NT2/D1 (cell line): ENCODE measurements around the gene NBAS.

Experiments used
- DNase-seq: peaks from one replicate; pipeline ENCODE4 v3.0.0-alpha.2; 2011; ENCODE audit warnings: low read depth, low spot score
- H3K27me3 ChIP-seq: 2 replicates; pipeline ENCODE4 v1.6.0; 2011; ENCODE audit warnings: mild to moderate bottlenecking; ENCODE audit not compliant: insufficient read length, insufficient read depth
- H3K36me3 ChIP-seq: 2 replicates; pipeline ENCODE4 v1.6.1; 2011; ENCODE audit warnings: mild to moderate bottlenecking, low read length, mixed read lengths; ENCODE audit not compliant: insufficient read depth, insufficient read length
- H3K4me1 ChIP-seq: 2 replicates; pipeline ENCODE4 v1.5.1; 2011; ENCODE audit not compliant: insufficient read depth, insufficient read length
- H3K4me3 ChIP-seq: 2 replicates; pipeline ENCODE4 v1.5.1; 2011; ENCODE audit warnings: low read depth; ENCODE audit not compliant: insufficient read length
- H3K9ac ChIP-seq: 2 replicates; pipeline ENCODE4 v1.6.0; 2011; ENCODE audit warnings: low read depth; ENCODE audit not compliant: insufficient read length
- H3K9me3 ChIP-seq: 2 replicates; pipeline ENCODE4 v1.5.1; 2011; ENCODE audit warnings: mild to moderate bottlenecking, low read length; ENCODE audit not compliant: insufficient read depth
- SUZ12 ChIP-seq: IDR thresholded peaks from 2 replicates; pipeline ENCODE4 v1.6.1; 2011; ENCODE audit not compliant: insufficient read length, insufficient read depth; ENCODE audit errors: extremely low read depth
- YY1 ChIP-seq: IDR thresholded peaks from 2 replicates; pipeline ENCODE4 v1.6.1; 2011; ENCODE audit not compliant: insufficient read length, insufficient read depth
- ZNF274 ChIP-seq: IDR thresholded peaks from 2 replicates; pipeline ENCODE4 v1.6.1; 2011; ENCODE audit warnings: mild to moderate bottlenecking, low read depth, low read length

The NBAS gene

GRCh38 chr2:15400240-15400826 is 160.8 kb downstream of the NBAS start:
- no peak overlapping the region for H3K9ac ChIP-seq
- no peak for DNase-seq
- H3K27me3 ChIP-seq, result no peaks in the 10 kb centered on the region
- H3K4me1 ChIP-seq, result no peaks in the 10 kb centered on the region
- no peaks in the 10 kb centered on the region for H3K9me3 ChIP-seq
- H3K36me3 ChIP-seq, result no peaks in the 10 kb centered on the region
- no peak for TF ChIP-seq SUZ12
- no peak for TF ChIP-seq ZNF274
- TF ChIP-seq YY1, result no peak
- no peak overlapping the region for H3K4me3 ChIP-seq

- TF ChIP-seq YY1, result no peak
- no peak for TF ChIP-seq ZNF274
- no peak for TF ChIP-seq SUZ12
- no peak overlapping the region for H3K4me3 ChIP-seq
Observed at GRCh38 chr2:15399241-15399640, 161.9 kb downstream of the NBAS start.

GRCh38 chr2:15391751-15392150 is 169.4 kb downstream of the NBAS start:
- no peaks in the 10 kb centered on the region for H3K27me3 ChIP-seq
- no peaks in the 10 kb centered on the region for H3K36me3 ChIP-seq
- H3K4me1 ChIP-seq, result no peaks in the 10 kb centered on the region
- no peaks in the 10 kb centered on the region for H3K9me3 ChIP-seq
- H3K9ac ChIP-seq, result no peak overlapping the region
- no peak for TF ChIP-seq SUZ12
- TF ChIP-seq YY1, result no peak
- TF ChIP-seq ZNF274, result no peak
- no peak for DNase-seq
- H3K4me3 ChIP-seq, result no peak overlapping the region

More at GRCh38 chr2:15399241-15399640, 161.9 kb downstream of the NBAS start:
- no peaks in the 10 kb centered on the region for H3K9me3 ChIP-seq
- H3K36me3 ChIP-seq, result no peaks in the 10 kb centered on the region
- H3K9ac ChIP-seq, result no peak overlapping the region
- no peaks in the 10 kb centered on the region for H3K4me1 ChIP-seq
- DNase-seq, result no peak
- H3K27me3 ChIP-seq, result no peaks in the 10 kb centered on the region

- TF ChIP-seq ZNF274, result no peak
- TF ChIP-seq SUZ12, result no peak
- no peak for TF ChIP-seq YY1
- no peak overlapping the region for H3K4me3 ChIP-seq
- H3K27me3 ChIP-seq, result no peaks in the 10 kb centered on the region
- H3K9me3 ChIP-seq, result no peaks in the 10 kb centered on the region
- H3K4me1 ChIP-seq, result no peaks in the 10 kb centered on the region
- H3K36me3 ChIP-seq, result no peaks in the 10 kb centered on the region
- no peak overlapping the region for H3K9ac ChIP-seq
- DNase-seq, result no peak
Observed at GRCh38 chr2:15389895-15390294, 171.2 kb downstream of the NBAS start.

- no peak overlapping the region for H3K9ac ChIP-seq
- H3K9me3 ChIP-seq, result no peaks in the 10 kb centered on the region
- no peaks in the 10 kb centered on the region for H3K36me3 ChIP-seq
- H3K4me3 ChIP-seq, result no peak overlapping the region
- no peak for DNase-seq
- H3K27me3 ChIP-seq, result no peaks in the 10 kb centered on the region
- H3K4me1 ChIP-seq, result no peaks in the 10 kb centered on the region
- TF ChIP-seq ZNF274 (no peak), SUZ12 (no peak), YY1 (no peak)
Observed at GRCh38 chr2:15389326-15389700, 171.8 kb downstream of the NBAS start.

GRCh38 chr2:15388406-15389325 is 172.5 kb downstream of the NBAS start:
- no peaks in the 10 kb centered on the region for H3K36me3 ChIP-seq
- no peak overlapping the region for H3K4me3 ChIP-seq
- no peaks in the 10 kb centered on the region for H3K27me3 ChIP-seq
- H3K9ac ChIP-seq, result no peak overlapping the region
- H3K9me3 ChIP-seq, result no peaks in the 10 kb centered on the region
- DNase-seq, result no peak
- TF ChIP-seq YY1, result no peak
- TF ChIP-seq ZNF274, result no peak
- no peak for TF ChIP-seq SUZ12
- no peaks in the 10 kb centered on the region for H3K4me1 ChIP-seq

- Histone ChIP-seq H3K9ac (no peak overlapping the region), H3K4me1 (no peaks in the 10 kb centered on the region), H3K4me3 (no peak overlapping the region), H3K36me3 (no peaks in the 10 kb centered on the region), H3K27me3 (no peaks in the 10 kb centered on the region), H3K9me3 (no peaks in the 10 kb centered on the region)
- DNase-seq, result no peak
- TF ChIP-seq SUZ12 (no peak), ZNF274 (no peak), YY1 (no peak)
Observed at GRCh38 chr2:15385184-15385583, 175.9 kb downstream of the NBAS start.
